GM18907 (cell line): Measurements from ENCODE around the gene PPP1R26.
"Not testable (repeated sequence)": the region's sequence is repeated elsewhere in the genome, so short reads cannot be mapped to it uniquely, and the experiment has no call there.

Experiments
- ATAC-seq: cut with Tn5 transposase; IDR thresholded peaks from one replicate; pipeline ENCODE4 v1.9.1; 2021; ENCODE audit warnings: mild to moderate bottlenecking, moderate library complexity; ENCODE audit not compliant: unreplicated experiment

PPP1R26 gene

GRCh38 chr9:135535631-135536030, 56.0 kb downstream of the PPP1R26 start:
- ATAC-seq: not testable (repeated sequence)

DNA sequence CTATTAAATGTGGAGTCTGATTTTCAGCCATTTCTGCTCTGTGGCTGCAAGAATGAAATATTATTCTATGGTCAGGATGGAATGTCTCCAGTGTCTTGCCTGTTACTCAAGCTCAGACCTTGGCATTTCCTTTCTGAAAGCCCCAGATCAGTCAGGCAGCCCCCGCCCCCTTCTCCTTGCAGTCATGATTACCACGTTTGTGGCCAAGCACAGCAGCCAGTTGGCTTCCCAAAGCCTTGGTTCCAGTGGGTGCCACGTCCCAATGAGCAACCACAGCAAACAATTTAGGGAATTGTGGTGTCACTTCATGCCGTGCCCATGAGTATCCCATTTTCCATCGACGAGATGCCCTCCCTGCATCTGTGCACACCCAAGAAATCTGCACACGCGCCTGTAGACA, 56.6 kb downstream of the PPP1R26 start:
- ATAC-seq: no peak
